ENCODE data around the gene SLC22A1. TPM values are rescaled to one million over a fixed set of nuclear protein-coding genes. Genes with fewer than 3 reads are reported as not detected.

Gene SLC22A1
- 0.19 TPM in 1 of 2 replicates, not detected in the other for total RNA-seq

GRCh38 chr6:160121558-160121957 lies at the start of gene SLC22A1:
Gene SLC22A1, plus strand, starts transcription at chr6:160121815. Its CDS starts 121 bp downstream, at chr6:160121936.

Other genes with a start within 250 kb of the SLC22A1 start
- not detected in 2 replicates for gene MAS1, start 230.8 kb upstream of the SLC22A1 start, total RNA-seq
- gene IGF2R, start 152.7 kb upstream of the SLC22A1 start, total RNA-seq: 56.5 and 105 TPM in 2 replicates
- gene SLC22A2, start 137.0 kb downstream of the SLC22A1 start, total RNA-seq: under 0.01 TPM in 1 of 2 replicates, not detected in the other
- 0.09 TPM in 2 replicates for gene SLC22A3, start 226.6 kb downstream of the SLC22A1 start, total RNA-seq